ENCODE measurements around the gene BRF1. TPM values are rescaled to one million over a fixed set of nuclear protein-coding genes. Genes with fewer than 3 reads are reported as not detected.

The BRF1 gene
- total RNA-seq, 1 donor from 2014 or later, result 47.7 TPM

DNA sequence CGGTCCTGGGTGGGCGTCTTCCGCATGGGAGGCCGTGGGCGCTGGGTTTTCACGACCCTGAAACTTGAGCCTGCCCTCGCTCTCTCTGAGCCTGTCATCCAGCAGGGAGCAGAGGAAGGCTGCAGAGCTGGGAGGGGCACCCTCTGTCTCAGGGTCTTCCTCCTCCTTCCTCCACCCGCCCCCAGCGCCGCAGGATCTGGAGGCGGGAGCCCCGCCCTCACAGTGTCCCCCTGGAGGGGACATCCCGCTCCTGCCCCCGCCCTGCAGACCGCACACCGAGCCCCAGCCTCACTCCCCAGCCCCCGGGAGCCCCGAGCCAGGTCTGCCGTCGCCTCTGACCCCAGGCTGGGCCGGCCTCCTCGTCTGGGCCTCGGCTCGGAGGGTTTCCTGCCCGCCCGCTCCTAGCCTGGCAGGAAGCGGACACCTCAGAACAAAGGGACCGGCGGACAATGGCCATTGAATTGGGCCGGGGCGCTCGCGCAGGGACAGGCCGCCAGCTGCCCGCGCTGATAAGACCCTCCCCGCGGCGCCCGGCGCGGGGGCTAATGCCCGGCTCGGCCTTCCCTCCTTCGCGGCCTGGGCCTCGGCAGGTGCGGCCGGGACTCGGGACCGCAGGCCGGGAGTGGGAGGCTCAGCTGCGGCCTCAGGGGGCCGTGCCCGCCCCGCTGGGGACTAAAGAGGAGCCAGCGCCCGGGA, 104.4 kb downstream of the BRF1 start:
- TF ChIP-seq, protein P1, sequence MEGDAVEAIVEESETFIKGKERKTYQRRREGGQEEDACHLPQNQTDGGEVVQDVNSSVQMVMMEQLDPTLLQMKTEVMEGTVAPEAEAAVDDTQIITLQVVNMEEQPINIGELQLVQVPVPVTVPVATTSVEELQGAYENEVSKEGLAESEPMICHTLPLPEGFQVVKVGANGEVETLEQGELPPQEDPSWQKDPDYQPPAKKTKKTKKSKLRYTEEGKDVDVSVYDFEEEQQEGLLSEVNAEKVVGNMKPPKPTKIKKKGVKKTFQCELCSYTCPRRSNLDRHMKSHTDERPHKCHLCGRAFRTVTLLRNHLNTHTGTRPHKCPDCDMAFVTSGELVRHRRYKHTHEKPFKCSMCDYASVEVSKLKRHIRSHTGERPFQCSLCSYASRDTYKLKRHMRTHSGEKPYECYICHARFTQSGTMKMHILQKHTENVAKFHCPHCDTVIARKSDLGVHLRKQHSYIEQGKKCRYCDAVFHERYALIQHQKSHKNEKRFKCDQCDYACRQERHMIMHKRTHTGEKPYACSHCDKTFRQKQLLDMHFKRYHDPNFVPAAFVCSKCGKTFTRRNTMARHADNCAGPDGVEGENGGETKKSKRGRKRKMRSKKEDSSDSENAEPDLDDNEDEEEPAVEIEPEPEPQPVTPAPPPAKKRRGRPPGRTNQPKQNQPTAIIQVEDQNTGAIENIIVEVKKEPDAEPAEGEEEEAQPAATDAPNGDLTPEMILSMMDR (conservative IDR thresholded peaks at IDR 0.05), result no peak
- Mint-ChIP-seq H3K27me3 (peaks cover 14% of the 10 kb centered on the region), H3K27ac (no peak overlapping the region), H3K4me1 (ENCODE audit: unreplicated experiment) (no peaks in the 10 kb centered on the region), H3K4me3 (no peak overlapping the region), H3K9me3 (no peaks in the 10 kb centered on the region), H3K36me3 (no peaks in the 10 kb centered on the region)
- no peak for DNase-seq (ENCODE audit: extremely low spot score, unreplicated experiment)

DNA sequence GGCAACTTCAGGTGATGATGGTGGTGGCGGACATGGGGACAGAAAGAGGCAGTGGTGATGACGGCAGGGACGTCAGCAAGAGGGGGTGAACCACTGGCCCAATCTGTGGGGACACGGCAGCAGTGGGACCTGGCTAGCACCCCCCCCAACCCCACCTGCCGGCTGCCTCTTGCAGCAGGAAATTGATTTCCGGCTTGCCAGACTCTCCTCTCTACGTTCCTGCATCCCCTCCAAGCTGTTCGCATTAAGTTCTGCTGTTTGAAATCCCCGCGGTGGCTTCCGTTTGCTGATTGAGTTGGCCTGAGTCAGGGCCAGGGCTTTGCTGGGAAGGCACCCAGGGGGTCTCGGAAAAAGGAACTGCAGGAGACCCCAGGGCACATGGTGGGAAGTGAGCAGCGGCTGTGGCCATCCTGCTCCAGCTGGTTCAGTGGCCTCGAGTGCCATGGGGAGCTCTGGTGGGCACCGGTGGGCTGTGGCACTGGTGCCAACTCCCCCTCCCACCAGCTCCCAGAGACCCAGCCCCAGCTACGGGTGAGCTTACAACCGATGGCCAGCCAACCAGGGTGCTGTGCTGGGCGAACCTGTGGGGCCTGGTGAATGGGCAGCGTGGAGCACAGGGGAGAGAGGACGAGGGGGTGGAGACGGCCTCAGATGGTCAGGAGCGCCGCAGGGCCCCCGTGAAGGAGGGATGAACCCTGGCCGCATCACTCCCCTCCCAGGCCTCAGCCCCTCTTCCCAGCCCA, 105.1 kb downstream of the BRF1 start:
- DNase-seq (ENCODE audit: extremely low spot score, unreplicated experiment), result no peak
- TF ChIP-seq, protein P1 (conservative IDR thresholded peaks at IDR 0.05), result no peak
- H3K27me3 Mint-ChIP-seq, result peaks cover 14% of the 10 kb centered on the region
- H3K9me3 Mint-ChIP-seq, result no peaks in the 10 kb centered on the region
- no peaks in the 10 kb centered on the region for H3K36me3 Mint-ChIP-seq
- no peak overlapping the region for H3K27ac Mint-ChIP-seq
- H3K4me1 Mint-ChIP-seq (ENCODE audit: unreplicated experiment), result no peaks in the 10 kb centered on the region
- no peak overlapping the region for H3K4me3 Mint-ChIP-seq

GRCh38 chr14:105195051-105195450, 105.8 kb downstream of the BRF1 start:
- Mint-ChIP-seq H3K9me3 (no peaks in the 10 kb centered on the region), H3K36me3 (no peaks in the 10 kb centered on the region), H3K4me3 (no peak overlapping the region), H3K27me3 (peaks cover 14% of the 10 kb centered on the region), H3K4me1 (ENCODE audit: unreplicated experiment) (no peaks in the 10 kb centered on the region), H3K27ac (no peak overlapping the region)
- DNase-seq (ENCODE audit: extremely low spot score, unreplicated experiment), result no peak
- TF ChIP-seq, protein P1 (conservative IDR thresholded peaks at IDR 0.05), result no peak

GRCh38 chr14:105193916-105194782, 106.7 kb downstream of the BRF1 start:
- no peaks in the 10 kb centered on the region for H3K9me3 Mint-ChIP-seq
- DNase-seq (ENCODE audit: extremely low spot score, unreplicated experiment), result no peak
- TF ChIP-seq, protein P1 (conservative IDR thresholded peaks at IDR 0.05), result no peak
- peak overlapping the region; percentile 17 for H3K4me3 Mint-ChIP-seq
- H3K4me1 Mint-ChIP-seq (ENCODE audit: unreplicated experiment), result no peaks in the 10 kb centered on the region
- no peak overlapping the region for H3K27ac Mint-ChIP-seq
- peaks cover 18% of the 10 kb centered on the region for H3K27me3 Mint-ChIP-seq
- no peaks in the 10 kb centered on the region for H3K36me3 Mint-ChIP-seq

DNA sequence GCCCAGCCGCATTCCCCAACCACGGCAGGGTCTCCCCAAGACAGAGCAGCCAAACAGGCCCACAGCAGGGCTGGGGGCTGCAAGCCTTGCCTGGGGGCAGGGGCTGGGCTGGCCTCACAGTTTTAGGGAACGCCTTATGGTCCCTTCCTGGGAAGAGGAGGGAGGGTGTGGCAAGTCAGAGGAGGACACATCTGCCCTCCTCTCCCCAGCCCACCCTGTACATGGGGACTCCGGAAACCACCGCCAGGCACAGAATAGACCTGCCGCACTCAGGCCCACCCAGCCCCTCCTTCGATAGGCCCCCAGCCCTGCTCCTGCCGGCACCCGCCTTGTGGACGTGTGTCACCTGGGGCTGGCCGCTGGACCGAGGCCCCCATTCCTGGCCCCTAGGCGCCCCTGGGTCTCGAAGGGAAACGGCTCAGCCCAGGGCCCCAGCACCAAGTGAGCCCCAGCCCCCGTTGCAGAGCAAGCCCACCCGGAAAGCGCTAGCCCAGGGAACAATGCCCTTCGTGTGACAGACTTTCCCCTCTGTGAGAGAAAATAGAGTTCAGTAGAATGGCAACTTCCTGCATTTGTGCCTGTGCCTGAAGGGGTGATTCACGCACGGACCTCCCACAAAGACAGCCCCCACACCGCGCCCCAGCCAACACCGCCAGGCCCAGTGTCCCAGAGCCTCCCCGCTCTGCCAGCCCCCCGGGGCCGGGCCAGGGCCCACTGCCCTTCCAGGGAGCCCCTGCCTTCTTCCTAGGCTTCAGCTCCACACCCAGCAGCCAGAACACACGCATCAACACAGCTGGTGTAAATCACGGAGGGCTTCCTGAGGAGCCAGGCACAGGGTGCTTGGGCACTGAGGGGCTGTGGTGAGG, 107.7 kb downstream of the BRF1 start:
- H3K27ac Mint-ChIP-seq, result no peak overlapping the region
- DNase-seq (ENCODE audit: extremely low spot score, unreplicated experiment), result no peak
- H3K27me3 Mint-ChIP-seq, result peaks cover 18% of the 10 kb centered on the region
- no peaks in the 10 kb centered on the region for H3K9me3 Mint-ChIP-seq
- no peaks in the 10 kb centered on the region for H3K36me3 Mint-ChIP-seq
- H3K4me3 Mint-ChIP-seq, result no peak overlapping the region
- no peaks in the 10 kb centered on the region for H3K4me1 Mint-ChIP-seq (ENCODE audit: unreplicated experiment)
- TF ChIP-seq, protein P1 (conservative IDR thresholded peaks at IDR 0.05), result no peak
